ENCODE results near the gene FNTB.
"Not testable (repeated sequence)": the region's sequence is repeated elsewhere in the genome, so short reads cannot be mapped to it uniquely, and the experiment has no call there.

Gene FNTB

DNA sequence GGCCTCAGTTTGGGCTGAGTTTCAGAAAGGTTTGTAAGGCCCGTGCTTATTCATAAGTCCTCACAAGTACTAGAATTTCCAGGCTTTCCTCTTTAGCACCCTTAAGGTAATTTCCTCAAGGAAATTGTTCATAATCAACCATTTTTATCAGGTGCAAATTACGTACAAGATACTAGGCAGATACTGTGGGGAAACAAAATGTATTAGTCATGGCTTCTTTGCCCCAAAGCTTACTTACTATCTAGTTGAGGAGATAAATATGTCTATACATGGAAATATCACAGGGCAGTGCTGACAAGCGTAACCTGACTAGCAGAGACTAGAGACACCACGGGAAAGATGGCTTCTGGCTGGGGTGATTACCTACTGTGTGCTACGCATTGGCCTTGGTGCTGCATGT, 93.1 kb downstream of the FNTB start:
- in situ Hi-C loops (cut with HindIII; ENCODE audit: low sequenced_read_pairs): no loop called here
- no peak for DNase-seq (ENCODE audit: low read depth, low spot score)
- TF ChIP-seq, protein P1, sequence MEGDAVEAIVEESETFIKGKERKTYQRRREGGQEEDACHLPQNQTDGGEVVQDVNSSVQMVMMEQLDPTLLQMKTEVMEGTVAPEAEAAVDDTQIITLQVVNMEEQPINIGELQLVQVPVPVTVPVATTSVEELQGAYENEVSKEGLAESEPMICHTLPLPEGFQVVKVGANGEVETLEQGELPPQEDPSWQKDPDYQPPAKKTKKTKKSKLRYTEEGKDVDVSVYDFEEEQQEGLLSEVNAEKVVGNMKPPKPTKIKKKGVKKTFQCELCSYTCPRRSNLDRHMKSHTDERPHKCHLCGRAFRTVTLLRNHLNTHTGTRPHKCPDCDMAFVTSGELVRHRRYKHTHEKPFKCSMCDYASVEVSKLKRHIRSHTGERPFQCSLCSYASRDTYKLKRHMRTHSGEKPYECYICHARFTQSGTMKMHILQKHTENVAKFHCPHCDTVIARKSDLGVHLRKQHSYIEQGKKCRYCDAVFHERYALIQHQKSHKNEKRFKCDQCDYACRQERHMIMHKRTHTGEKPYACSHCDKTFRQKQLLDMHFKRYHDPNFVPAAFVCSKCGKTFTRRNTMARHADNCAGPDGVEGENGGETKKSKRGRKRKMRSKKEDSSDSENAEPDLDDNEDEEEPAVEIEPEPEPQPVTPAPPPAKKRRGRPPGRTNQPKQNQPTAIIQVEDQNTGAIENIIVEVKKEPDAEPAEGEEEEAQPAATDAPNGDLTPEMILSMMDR (IDR thresholded peaks at IDR 0.05; ENCODE audit: low read depth, low read length): no peak
- H3K4me3 ChIP-seq (ENCODE audit: low read depth, low read length): no peak overlapping the region

DNA sequence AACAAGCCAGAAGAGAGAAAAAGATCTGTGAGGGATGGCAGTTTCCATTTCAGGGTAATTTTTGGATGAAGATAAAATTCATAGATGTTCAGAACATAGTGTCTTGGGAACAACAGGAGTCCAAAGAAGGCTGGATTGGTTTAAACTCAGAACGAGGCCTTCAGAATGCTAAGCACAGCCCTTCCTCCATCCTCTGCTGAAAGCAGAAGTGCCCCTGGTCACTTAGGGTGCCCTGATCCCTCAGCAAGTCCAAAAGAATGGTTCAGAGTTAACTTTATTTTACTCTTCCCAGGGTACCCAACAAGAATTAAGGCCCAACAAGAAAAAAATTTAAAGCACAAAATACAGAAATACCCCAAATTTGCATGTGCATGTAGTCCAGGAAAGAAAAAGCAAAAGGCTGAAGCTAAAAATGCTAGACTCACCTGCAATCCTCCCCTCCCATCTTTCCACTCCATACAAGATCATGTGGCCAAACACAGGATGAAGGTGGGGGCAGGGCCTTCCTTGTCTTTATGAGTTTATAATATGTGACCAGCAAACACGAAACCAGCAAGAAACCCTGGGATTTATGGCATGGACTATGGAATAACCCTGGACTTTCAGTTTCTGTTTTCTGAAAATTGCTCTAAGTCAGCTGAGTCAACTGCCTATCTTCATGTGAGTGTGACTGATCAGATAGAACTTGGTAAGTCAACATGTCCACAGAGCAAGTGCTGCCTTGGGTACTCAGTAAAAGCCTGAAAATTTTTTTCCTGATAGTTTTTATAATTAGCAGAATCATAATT, 94.5 kb downstream of the FNTB start:
- H3K4me3 ChIP-seq (ENCODE audit: low read depth, low read length): no peak overlapping the region
- in situ Hi-C loops (cut with HindIII; ENCODE audit: low sequenced_read_pairs): no loop called here
- no peak for DNase-seq (ENCODE audit: low read depth, low spot score)
- TF ChIP-seq, protein P1 (IDR thresholded peaks at IDR 0.05; ENCODE audit: low read depth, low read length): no peak

DNA sequence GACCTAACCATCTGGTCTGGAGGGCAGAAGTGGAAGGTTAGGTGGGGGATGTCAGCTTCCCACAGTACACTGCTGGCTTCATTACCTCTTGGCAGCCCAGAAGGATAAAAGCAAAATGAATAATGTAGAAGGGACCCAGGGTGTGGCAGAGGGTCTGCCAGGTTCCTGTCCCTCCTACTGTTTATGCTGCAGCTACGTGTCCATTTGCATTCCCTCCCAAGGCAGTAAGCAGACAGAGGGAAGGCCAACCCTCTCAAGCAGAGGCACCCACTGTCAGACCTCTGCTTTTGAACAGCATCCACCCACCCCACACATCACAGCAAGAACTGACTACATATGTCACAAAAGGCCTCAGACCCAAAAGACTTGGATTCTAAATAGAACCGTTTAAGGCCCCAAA, 96.2 kb downstream of the FNTB start:
- TF ChIP-seq, protein P1 (IDR thresholded peaks at IDR 0.05; ENCODE audit: low read depth, low read length): no peak
- DNase-seq (ENCODE audit: low read depth, low spot score): no peak
- no peak overlapping the region for H3K4me3 ChIP-seq (ENCODE audit: low read depth, low read length)
- in situ Hi-C loops (cut with HindIII; ENCODE audit: low sequenced_read_pairs): no loop called here

DNA sequence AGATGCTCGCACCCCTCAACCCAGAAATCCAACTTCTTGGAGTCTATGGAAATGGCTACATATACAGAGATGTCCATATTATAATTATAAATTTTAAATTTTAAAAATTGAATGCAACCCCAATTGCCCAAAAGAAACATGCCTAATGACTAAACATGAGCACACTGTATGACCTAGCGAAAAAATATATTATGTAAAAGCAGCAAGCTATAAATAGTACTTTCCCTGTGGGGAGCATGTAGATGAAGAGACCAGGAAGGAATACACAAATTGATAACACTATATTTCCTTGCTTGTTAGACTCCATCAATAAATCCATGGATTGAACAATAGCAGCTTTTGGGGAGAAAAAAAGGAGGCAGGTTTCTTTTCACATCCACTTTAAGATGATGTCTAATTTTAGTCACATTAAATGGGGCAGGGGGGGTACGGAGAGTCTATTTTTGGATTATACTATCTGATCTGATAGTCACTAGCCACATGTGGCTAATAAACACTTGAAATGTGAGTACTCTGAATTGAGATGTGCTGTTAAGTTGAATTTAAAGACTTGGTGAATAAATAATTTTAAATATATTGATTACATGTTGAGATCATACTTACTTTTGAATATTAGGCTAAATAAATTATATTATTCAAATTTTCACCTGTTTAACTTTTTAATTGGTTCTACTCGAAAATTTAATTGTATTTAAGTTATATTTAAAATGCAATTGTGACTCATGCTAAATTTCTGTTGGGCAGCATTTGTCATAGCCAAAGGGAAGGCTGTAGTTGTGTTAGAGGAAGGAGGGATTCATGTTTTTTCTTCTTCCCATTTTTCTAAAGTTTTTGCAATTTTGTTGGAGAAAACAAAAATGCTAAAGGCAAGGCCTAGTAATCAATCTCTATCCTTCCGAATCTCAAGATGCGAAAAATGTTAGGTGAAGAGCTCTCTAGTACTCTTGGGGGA, 98.1 kb downstream of the FNTB start:
- no peak for DNase-seq (ENCODE audit: low read depth, low spot score)
- in situ Hi-C loops (cut with HindIII; ENCODE audit: low sequenced_read_pairs): no loop called here
- H3K4me3 ChIP-seq (ENCODE audit: low read depth, low read length): no peak overlapping the region
- TF ChIP-seq, protein P1 (IDR thresholded peaks at IDR 0.05; ENCODE audit: low read depth, low read length): no peak

DNA sequence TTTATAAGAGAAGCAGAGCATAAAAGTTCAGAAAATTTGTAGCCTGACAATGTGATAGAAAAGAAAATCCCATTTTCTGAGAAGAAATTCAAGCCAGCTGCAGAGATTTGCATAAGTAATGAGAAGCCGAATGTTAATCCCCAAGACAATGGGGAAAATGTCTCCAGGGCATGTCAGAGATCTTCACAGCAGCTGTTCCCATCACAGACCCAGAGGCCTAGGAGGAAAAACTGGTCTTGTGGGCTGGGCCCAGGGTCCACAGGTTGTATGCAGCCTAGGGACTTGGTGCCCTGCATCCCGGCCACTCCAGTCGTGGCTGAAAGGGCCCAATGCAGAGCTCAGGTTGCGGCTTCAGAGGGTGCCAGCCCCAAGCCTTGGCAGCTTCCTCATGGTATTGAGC, 100.0 kb downstream of the FNTB start:
- in situ Hi-C loops (cut with HindIII; ENCODE audit: low sequenced_read_pairs); DNase-seq (ENCODE audit: low read depth, low spot score); H3K4me3 ChIP-seq (ENCODE audit: low read depth, low read length): not testable (repeated sequence)

DNA sequence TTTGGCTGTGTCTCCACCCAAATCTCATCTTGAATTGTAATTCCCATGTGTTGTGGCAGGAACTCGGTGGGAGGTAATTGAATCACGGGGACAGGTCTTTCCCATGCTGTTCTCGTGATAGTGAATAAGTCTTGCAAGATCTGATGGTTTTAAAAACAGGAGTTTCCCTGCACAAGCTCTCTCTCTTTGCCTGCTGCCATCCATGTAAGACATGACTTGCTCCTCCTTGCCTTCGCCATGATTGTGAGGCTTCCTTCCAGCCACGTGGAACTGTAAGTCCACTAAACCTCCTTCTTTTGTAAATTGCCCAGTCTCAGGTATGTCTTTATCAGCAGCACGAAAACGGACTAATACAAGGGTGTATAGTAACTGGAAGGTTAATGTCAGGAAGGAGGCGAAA, 101.1 kb downstream of the FNTB start:
- in situ Hi-C loops (cut with HindIII; ENCODE audit: low sequenced_read_pairs); H3K4me3 ChIP-seq (ENCODE audit: low read depth, low read length); DNase-seq (ENCODE audit: low read depth, low spot score): not testable (repeated sequence)

DNA sequence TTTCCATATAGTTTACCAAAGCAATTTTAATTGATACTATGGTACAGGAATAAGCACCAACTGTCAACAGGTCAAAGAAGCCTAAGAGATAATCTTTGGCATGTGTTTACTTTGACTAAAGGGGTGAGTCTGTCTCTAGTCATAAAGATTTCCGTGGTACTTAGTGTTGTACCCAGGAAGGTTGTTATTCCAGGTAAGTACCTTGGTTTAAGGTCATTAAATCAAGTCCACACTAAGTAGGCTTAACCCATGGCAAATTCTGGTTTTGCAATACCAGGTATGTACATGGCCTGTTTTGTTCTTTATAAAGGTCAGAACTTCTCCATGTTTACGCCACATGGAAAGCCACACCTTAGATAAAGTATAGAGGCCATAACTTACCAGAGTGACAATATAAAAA, 105.7 kb downstream of the FNTB start:
- in situ Hi-C loops (cut with HindIII; ENCODE audit: low sequenced_read_pairs): no loop called here
- TF ChIP-seq, protein P1 (IDR thresholded peaks at IDR 0.05; ENCODE audit: low read depth, low read length): no peak
- no peak for DNase-seq (ENCODE audit: low read depth, low spot score)
- no peak overlapping the region for H3K4me3 ChIP-seq (ENCODE audit: low read depth, low read length)
